Measurements from ENCODE around the gene METRNL.

GRCh38 chr17:83109793-83110645, 30.6 kb downstream of the METRNL start:
- no peak for TF ChIP-seq CTCF (IDR thresholded peaks at IDR 0.05)
- no peak for TF ChIP-seq POLR2A (IDR thresholded peaks at IDR 0.05)

All from uterus (tissue), 2 donors.